Measurements from ENCODE around the gene HECTD1.

GRCh38 chr14:31124197-31124596 lies 83.4 kb downstream of the HECTD1 start:
- TF ChIP-seq EZH2 (IDR thresholded peaks at IDR 0.05; ENCODE audit: borderline replicate concordance, low read depth, low read length, poor library complexity, severe bottlenecking): no peak
- TF ChIP-seq, protein P1, sequence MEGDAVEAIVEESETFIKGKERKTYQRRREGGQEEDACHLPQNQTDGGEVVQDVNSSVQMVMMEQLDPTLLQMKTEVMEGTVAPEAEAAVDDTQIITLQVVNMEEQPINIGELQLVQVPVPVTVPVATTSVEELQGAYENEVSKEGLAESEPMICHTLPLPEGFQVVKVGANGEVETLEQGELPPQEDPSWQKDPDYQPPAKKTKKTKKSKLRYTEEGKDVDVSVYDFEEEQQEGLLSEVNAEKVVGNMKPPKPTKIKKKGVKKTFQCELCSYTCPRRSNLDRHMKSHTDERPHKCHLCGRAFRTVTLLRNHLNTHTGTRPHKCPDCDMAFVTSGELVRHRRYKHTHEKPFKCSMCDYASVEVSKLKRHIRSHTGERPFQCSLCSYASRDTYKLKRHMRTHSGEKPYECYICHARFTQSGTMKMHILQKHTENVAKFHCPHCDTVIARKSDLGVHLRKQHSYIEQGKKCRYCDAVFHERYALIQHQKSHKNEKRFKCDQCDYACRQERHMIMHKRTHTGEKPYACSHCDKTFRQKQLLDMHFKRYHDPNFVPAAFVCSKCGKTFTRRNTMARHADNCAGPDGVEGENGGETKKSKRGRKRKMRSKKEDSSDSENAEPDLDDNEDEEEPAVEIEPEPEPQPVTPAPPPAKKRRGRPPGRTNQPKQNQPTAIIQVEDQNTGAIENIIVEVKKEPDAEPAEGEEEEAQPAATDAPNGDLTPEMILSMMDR (conservative IDR thresholded peaks at IDR 0.05; ENCODE audit: low read depth, low read length): no peak
